Ishikawa (cell line): Measurements from ENCODE around the gene ETV5.

Experiments used
- CEBPB ChIP-seq: IDR thresholded peaks from 2 replicates; pipeline ENCODE4 v1.6.1; 2012
- CREB1 ChIP-seq: IDR thresholded peaks from 2 replicates; pipeline ENCODE4 v1.6.1; 2012; ENCODE audit warnings: low read depth
- EGR1 ChIP-seq: IDR thresholded peaks from 2 replicates; pipeline ENCODE4 v1.6.1; 2012
- EP300 ChIP-seq: IDR thresholded peaks from 2 replicates; pipeline ENCODE4 v1.6.1; 2012; ENCODE audit warnings: borderline replicate concordance
- FOXM1 ChIP-seq: IDR thresholded peaks from 2 replicates; pipeline ENCODE4 v1.6.1; 2012; ENCODE audit warnings: low read depth, borderline replicate concordance
- NFIC ChIP-seq: IDR thresholded peaks from 2 replicates; pipeline ENCODE4 v1.6.1; 2012
- RAD21 ChIP-seq: IDR thresholded peaks from 2 replicates; pipeline ENCODE4 v1.6.1; 2012; ENCODE audit warnings: low read depth
- TAF1 ChIP-seq: IDR thresholded peaks from 2 replicates; pipeline ENCODE4 v1.6.1; 2012; ENCODE audit warnings: low read depth, mild to moderate bottlenecking
- TCF12 ChIP-seq: IDR thresholded peaks from 2 replicates; pipeline ENCODE4 v1.6.1; 2012; ENCODE audit warnings: low read depth
- TEAD4 ChIP-seq: IDR thresholded peaks from 2 replicates; pipeline ENCODE4 v1.6.1; 2012
- YY1 ChIP-seq: IDR thresholded peaks from 2 replicates; pipeline ENCODE4 v1.6.1; 2012; ENCODE audit warnings: low read depth
- ZBTB7A ChIP-seq: IDR thresholded peaks from 2 replicates; pipeline ENCODE4 v1.6.1; 2012; ENCODE audit warnings: low read depth
- TF ChIP-seq, protein P1 (sequence below): IDR thresholded peaks from 2 replicates; pipeline ENCODE4 v1.6.1; 2012; ENCODE audit warnings: low read depth, mild to moderate bottlenecking
- TF ChIP-seq, protein P2 (sequence below): IDR thresholded peaks from 2 replicates; pipeline ENCODE4 v1.6.1; 2012
- TF ChIP-seq, protein P3 (sequence below): IDR thresholded peaks from 2 replicates; pipeline ENCODE4 v1.6.1; 2012

The ETV5 gene

DNA sequence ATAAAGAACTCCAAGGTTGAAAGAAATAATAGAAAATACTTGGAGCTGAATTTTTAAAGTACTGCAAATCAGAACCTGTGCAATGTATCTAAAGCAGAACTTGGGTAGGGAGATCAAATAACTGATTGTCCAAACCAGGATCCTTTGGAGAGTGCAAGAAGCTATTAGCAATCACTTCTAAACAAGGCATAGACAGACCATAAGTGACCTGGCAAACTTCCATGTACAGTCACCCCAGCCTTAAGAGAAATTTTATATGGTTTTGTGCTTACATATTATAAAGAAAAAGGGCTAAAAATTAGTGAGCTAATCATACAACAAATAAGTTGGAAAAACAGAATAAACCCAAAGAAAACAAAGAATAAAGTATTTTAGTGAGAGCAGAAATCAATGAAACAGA is 35.2 kb downstream of the ETV5 start:
- TF ChIP-seq, protein P1, sequence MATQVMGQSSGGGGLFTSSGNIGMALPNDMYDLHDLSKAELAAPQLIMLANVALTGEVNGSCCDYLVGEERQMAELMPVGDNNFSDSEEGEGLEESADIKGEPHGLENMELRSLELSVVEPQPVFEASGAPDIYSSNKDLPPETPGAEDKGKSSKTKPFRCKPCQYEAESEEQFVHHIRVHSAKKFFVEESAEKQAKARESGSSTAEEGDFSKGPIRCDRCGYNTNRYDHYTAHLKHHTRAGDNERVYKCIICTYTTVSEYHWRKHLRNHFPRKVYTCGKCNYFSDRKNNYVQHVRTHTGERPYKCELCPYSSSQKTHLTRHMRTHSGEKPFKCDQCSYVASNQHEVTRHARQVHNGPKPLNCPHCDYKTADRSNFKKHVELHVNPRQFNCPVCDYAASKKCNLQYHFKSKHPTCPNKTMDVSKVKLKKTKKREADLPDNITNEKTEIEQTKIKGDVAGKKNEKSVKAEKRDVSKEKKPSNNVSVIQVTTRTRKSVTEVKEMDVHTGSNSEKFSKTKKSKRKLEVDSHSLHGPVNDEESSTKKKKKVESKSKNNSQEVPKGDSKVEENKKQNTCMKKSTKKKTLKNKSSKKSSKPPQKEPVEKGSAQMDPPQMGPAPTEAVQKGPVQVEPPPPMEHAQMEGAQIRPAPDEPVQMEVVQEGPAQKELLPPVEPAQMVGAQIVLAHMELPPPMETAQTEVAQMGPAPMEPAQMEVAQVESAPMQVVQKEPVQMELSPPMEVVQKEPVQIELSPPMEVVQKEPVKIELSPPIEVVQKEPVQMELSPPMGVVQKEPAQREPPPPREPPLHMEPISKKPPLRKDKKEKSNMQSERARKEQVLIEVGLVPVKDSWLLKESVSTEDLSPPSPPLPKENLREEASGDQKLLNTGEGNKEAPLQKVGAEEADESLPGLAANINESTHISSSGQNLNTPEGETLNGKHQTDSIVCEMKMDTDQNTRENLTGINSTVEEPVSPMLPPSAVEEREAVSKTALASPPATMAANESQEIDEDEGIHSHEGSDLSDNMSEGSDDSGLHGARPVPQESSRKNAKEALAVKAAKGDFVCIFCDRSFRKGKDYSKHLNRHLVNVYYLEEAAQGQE = no peak
- TF ChIP-seq, protein P2, sequence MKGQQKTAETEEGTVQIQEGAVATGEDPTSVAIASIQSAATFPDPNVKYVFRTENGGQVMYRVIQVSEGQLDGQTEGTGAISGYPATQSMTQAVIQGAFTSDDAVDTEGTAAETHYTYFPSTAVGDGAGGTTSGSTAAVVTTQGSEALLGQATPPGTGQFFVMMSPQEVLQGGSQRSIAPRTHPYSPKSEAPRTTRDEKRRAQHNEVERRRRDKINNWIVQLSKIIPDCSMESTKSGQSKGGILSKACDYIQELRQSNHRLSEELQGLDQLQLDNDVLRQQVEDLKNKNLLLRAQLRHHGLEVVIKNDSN = no peak
- TF ChIP-seq CREB1 = no peak
- TF ChIP-seq TEAD4 = no peak
- TF ChIP-seq TAF1 = no peak
- no peak for TF ChIP-seq RAD21
- no peak for TF ChIP-seq YY1

DNA sequence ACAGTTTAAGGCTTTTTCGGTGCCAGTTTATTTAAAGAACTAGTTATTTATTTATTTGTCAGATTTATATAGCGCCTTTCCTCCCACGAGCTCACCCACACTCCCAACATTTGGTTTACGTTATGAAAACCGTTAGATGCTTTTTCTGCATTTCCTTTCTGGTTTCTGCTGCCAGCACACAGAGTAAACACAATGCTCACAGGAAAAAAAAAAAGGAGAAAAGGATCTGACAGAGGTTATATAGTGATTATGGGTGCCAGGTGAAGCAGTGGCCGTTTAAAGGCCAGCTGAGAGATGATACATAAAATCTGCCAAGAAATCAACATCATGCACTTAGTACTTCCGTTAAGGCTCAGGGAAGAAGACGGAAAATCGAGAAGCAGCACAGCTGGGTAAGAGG is 37.9 kb downstream of the ETV5 start:
- TF ChIP-seq, protein P3, sequence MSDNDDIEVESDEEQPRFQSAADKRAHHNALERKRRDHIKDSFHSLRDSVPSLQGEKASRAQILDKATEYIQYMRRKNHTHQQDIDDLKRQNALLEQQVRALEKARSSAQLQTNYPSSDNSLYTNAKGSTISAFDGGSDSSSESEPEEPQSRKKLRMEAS = no peak
- TF ChIP-seq ZBTB7A = no peak
- no peak for TF ChIP-seq YY1
- no peak for TF ChIP-seq TEAD4
- TF ChIP-seq TCF12 = no peak
- no peak for TF ChIP-seq EGR1
- no peak for TF ChIP-seq CEBPB
- TF ChIP-seq NFIC = no peak
- TF ChIP-seq RAD21 = no peak
- TF ChIP-seq, protein P2 = no peak
- TF ChIP-seq, protein P1 = no peak
- TF ChIP-seq EP300 = no peak
- no peak for TF ChIP-seq TAF1
- TF ChIP-seq FOXM1 = no peak
- no peak for TF ChIP-seq CREB1

DNA sequence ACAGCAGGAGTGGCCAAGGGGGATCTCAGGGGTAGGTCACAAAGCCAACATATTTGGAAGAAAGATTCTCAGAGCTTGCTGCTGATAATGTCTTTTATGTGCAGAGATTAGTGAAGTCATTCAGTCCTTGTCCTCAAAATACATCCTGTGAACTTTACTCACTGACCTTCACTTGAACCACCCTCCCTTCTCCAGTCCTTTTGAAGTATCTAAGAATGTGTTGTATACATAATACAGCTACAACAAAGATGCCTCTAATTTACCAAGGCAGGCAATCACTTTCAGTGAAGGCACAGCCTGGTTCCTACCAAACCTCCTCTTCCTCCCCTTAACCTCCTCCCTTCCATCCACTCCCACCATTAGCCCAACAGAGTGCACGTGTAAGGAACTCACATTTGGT is 38.3 kb downstream of the ETV5 start:
- TF ChIP-seq NFIC = no peak
- TF ChIP-seq, protein P1 = no peak
- TF ChIP-seq, protein P3 = no peak

DNA sequence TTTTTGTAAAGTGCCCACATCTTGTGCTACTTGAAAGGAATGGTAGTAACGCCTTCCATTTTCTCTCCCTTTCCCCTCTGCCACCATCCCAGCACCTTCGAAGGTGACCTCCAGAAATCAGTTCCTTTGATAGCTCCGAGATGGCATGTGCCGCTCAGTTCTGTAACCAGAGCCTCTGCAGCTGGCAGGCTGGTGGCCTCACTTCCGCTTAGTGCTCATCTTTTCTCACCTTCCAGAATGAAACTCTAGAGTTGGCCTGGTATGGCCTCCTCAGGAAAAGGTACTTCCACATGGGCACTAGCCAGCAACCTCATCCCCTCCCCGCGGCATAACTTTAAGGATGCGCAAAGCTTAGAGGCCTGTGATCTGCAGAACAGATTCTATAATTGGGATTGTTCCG is 38.8 kb downstream of the ETV5 start:
- TF ChIP-seq, protein P2 = no peak
- TF ChIP-seq RAD21 (no peak), EP300 (no peak), TAF1 (no peak), CEBPB (no peak), YY1 (no peak), TCF12 (no peak), ZBTB7A (no peak), TEAD4 (no peak), NFIC (no peak), FOXM1 (no peak), CREB1 (no peak), EGR1 (no peak)
- TF ChIP-seq, protein P3 = no peak
- TF ChIP-seq, protein P1 = no peak
